ENCODE results near the gene TNC. TPM values are rescaled to one million over a fixed set of nuclear protein-coding genes. Genes with fewer than 3 reads are reported as not detected.

The TNC gene
- total and polyA plus RNA-seq, 2 experiments from 2014 or later = 12.7 to 20.9 TPM

DNA sequence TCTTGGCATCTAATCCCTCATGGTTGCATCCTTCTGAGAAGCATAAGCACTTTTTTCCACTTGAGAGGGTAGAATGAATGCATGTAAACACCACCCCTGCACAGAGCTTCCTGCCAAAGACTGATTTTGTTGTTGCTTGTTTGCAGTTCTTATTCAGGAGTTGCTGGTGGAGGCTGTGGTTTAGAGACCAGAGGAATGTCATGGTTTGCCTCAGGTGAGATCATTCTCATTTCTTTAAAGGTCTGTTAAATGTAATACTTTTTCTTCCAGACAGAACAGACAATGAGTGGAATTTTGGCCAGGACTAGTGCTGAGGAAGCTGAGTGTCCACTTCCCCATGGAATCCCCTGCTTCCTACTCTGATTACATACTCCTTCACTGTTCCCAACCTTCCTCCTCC, 3.2 kb upstream of the TNC start:
- Histone ChIP-seq H4K20me1 (ENCODE audit: insufficient read depth, poor library complexity, severe bottlenecking) (no peaks in the 10 kb centered on the region), H3K36me3 (replicated peaks; ENCODE audit: insufficient read depth, low read depth) (no peaks in the 10 kb centered on the region), H3K9me2 (replicated peaks; ENCODE audit: insufficient read depth) (no peaks in the 10 kb centered on the region), H3K27ac (no peak overlapping the region), H3K9me3 (ENCODE audit: low read depth) (no peaks in the 10 kb centered on the region), H3K4me2 (no peak overlapping the region), H3K4me3 (no peak overlapping the region), H3K27me3 (peaks cover 32% of the 10 kb centered on the region), H2AFZ (no peak overlapping the region), H3K79me2 (no peaks in the 10 kb centered on the region), H3K4me1 (ENCODE audit: insufficient read depth) (peaks cover 15% of the 10 kb centered on the region)
- TF ChIP-seq, protein P1, sequence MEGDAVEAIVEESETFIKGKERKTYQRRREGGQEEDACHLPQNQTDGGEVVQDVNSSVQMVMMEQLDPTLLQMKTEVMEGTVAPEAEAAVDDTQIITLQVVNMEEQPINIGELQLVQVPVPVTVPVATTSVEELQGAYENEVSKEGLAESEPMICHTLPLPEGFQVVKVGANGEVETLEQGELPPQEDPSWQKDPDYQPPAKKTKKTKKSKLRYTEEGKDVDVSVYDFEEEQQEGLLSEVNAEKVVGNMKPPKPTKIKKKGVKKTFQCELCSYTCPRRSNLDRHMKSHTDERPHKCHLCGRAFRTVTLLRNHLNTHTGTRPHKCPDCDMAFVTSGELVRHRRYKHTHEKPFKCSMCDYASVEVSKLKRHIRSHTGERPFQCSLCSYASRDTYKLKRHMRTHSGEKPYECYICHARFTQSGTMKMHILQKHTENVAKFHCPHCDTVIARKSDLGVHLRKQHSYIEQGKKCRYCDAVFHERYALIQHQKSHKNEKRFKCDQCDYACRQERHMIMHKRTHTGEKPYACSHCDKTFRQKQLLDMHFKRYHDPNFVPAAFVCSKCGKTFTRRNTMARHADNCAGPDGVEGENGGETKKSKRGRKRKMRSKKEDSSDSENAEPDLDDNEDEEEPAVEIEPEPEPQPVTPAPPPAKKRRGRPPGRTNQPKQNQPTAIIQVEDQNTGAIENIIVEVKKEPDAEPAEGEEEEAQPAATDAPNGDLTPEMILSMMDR (IDR thresholded peaks at IDR 0.05; ENCODE audit: poor library complexity) = no peak
- TF ChIP-seq EZH2 (IDR thresholded peaks at IDR 0.05; ENCODE audit: borderline replicate concordance) = no peak
- TF ChIP-seq EZH2phosphoT487 (IDR thresholded peaks at IDR 0.05; ENCODE audit: low read depth, severe bottlenecking, unreplicated experiment) = no peak
- DNase-seq (ENCODE audit: low spot score) = no peak

DNA sequence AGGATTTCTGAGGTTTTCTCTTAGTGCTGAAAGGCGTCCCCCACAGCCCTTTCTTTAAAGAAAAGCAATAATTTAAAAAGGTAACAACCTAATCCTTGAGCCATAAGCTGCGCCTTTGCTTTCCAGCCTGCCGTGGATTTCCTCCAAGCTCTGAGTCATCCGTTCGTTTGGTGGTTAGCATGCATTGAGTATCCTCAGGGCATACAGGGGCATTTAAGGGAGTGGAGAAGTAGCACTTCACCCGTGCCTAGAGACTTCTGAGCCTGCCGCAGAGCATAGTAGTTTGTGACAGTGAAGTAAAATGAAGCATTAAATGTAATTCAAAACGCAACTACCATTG, 892 bp upstream of the TNC start:
- Histone ChIP-seq H3K9me2 (replicated peaks; ENCODE audit: insufficient read depth) (no peaks in the 10 kb centered on the region), H3K36me3 (replicated peaks; ENCODE audit: insufficient read depth, low read depth) (no peaks in the 10 kb centered on the region), H3K4me1 (ENCODE audit: insufficient read depth) (peaks cover 15% of the 10 kb centered on the region), H4K20me1 (ENCODE audit: insufficient read depth, poor library complexity, severe bottlenecking) (no peaks in the 10 kb centered on the region), H3K4me3 (no peak overlapping the region), H3K9me3 (ENCODE audit: low read depth) (no peaks in the 10 kb centered on the region), H2AFZ (peak overlapping the region; percentile 14), H3K27me3 (peaks cover 40% of the 10 kb centered on the region), H3K79me2 (no peaks in the 10 kb centered on the region), H3K4me2 (peak overlapping the region; percentile 88), H3K27ac (peak overlapping the region; percentile 70)
- TF ChIP-seq EZH2 (IDR thresholded peaks at IDR 0.05; ENCODE audit: borderline replicate concordance) (no peak), EZH2phosphoT487 (IDR thresholded peaks at IDR 0.05; ENCODE audit: low read depth, severe bottlenecking, unreplicated experiment) (no peak)
- TF ChIP-seq, protein P1 (IDR thresholded peaks at IDR 0.05; ENCODE audit: poor library complexity) = no peak
- WGBS (ENCODE audit: low lambda C conversion rate, missing lambda C conversion rate) = 4% methylated on average over 8 of the region's 8 CpGs
- peak; percentile 83 for DNase-seq (ENCODE audit: low spot score)

DNA sequence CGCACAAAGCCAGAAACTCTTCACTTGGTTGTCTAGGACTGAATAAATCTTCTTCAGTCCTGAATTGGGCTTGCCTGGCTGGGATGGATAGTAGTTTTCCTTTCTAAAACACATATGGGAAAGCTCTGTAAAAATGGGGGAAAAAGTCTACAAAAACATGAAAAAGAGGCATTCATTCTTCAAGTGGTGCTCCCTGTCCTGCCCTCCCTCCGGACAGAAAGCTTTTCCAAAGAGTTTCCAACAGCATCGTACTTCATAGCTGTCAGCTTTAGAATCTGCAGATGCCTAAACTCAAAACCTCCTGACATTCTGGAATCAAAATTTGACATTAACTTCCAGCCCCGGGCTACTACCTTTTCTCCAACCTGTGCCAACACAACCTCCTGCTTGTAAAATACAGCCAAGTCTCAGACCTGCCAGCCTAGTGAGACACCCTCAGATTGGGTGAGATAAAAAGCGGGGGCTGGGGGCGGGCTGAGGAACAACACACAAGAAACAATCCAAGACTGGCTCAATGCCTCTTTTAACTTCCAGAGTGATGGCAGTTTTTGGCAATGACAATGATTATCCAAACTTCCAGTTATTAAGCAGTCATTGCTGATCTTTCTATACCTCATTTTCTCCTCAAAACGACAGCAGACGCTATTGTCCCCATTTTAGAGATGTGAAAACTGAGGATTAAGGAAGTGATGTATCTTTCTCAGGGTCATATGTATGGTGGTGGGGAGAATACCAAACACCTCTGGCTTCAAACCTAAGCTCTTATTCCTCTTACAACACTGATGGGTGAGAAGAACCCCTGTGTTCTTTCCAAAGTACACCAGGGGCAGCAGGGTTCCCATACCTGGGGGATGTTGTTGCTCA, 1.3 kb downstream of the TNC start:
- peaks cover 27% of the 10 kb centered on the region for H3K27me3 ChIP-seq
- H3K4me2 ChIP-seq = peak overlapping the region; percentile 88
- no peaks in the 10 kb centered on the region for H3K36me3 ChIP-seq (replicated peaks; ENCODE audit: insufficient read depth, low read depth)
- DNase-seq (ENCODE audit: low spot score) = no peak
- H3K9me2 ChIP-seq (replicated peaks; ENCODE audit: insufficient read depth) = no peaks in the 10 kb centered on the region
- H3K4me3 ChIP-seq = no peak overlapping the region
- 66% methylated on average over 8 of the region's 8 CpGs for WGBS (ENCODE audit: low lambda C conversion rate, missing lambda C conversion rate)
- no peak overlapping the region for H3K27ac ChIP-seq
- H4K20me1 ChIP-seq (ENCODE audit: insufficient read depth, poor library complexity, severe bottlenecking) = no peaks in the 10 kb centered on the region
- no peaks in the 10 kb centered on the region for H3K9me3 ChIP-seq (ENCODE audit: low read depth)
- TF ChIP-seq, protein P1 (IDR thresholded peaks at IDR 0.05; ENCODE audit: poor library complexity) = no peak
- TF ChIP-seq EZH2phosphoT487 (IDR thresholded peaks at IDR 0.05; ENCODE audit: low read depth, severe bottlenecking, unreplicated experiment) (no peak), EZH2 (IDR thresholded peaks at IDR 0.05; ENCODE audit: borderline replicate concordance) (no peak)
- H2AFZ ChIP-seq = no peak overlapping the region
- H3K4me1 ChIP-seq (ENCODE audit: insufficient read depth) = peaks cover 15% of the 10 kb centered on the region
- H3K79me2 ChIP-seq = no peaks in the 10 kb centered on the region
